Mesenchymal stem cell (in vitro differentiated cells and primary cell): ENCODE results near the gene PYGM.

Source experiments
- DNase-seq: peaks from one replicate; pipeline ENCODE4 v3.0.0-alpha.2; 2013
- H2AFZ ChIP-seq: one replicate; pipeline ENCODE4 v1.6.1; 2013; ENCODE audit warnings: low read depth, mild to moderate bottlenecking, control low read depth, inconsistent platforms, low read length, moderate library complexity
- H2AK5ac ChIP-seq: 2 replicates; pipeline ENCODE4 v1.6.1; 2013; ENCODE audit warnings: low read length, moderate library complexity, mild to moderate bottlenecking, inconsistent platforms; ENCODE audit not compliant: severe bottlenecking
- H2BK120ac ChIP-seq: one replicate; pipeline ENCODE4 v1.6.1; 2013; ENCODE audit warnings: low read depth, mild to moderate bottlenecking, inconsistent platforms, low read length, moderate library complexity
- H2BK12ac ChIP-seq, 2 experiments: one replicate each; pipeline ENCODE4 v1.6.1; 2013; ENCODE audit warnings: inconsistent platforms in 2 of 2, low read length in 2 of 2, mild to moderate bottlenecking in 2 of 2, moderate library complexity in 2 of 2, control low read depth in 1 of 2
- H2BK15ac ChIP-seq: one replicate; pipeline ENCODE4 v1.6.1; 2013; ENCODE audit warnings: mild to moderate bottlenecking, low read depth, inconsistent platforms; ENCODE audit not compliant: poor library complexity, severe bottlenecking
- H2BK5ac ChIP-seq: 2 replicates; pipeline ENCODE4 v1.6.1; 2013; ENCODE audit warnings: low read depth, mild to moderate bottlenecking, low read length, control low read depth, inconsistent platforms; ENCODE audit not compliant: poor library complexity, severe bottlenecking
- H3K14ac ChIP-seq, 2 experiments: one replicate each; pipeline ENCODE4 v1.6.1; 2013; ENCODE audit warnings: inconsistent platforms in 2 of 2, low read length in 2 of 2, control low read depth in 1 of 2, mild to moderate bottlenecking in 1 of 2, moderate library complexity in 1 of 2
- H3K18ac ChIP-seq, 2 experiments: one replicate each; pipeline ENCODE4 v1.6.1; 2013; ENCODE audit warnings: inconsistent platforms in 2 of 2, low read length in 2 of 2, control low read depth in 1 of 2, low read depth in 1 of 2, mild to moderate bottlenecking in 1 of 2
- H3K23ac ChIP-seq, 2 experiments: one replicate each; pipeline ENCODE4 v1.6.1; 2013; ENCODE audit warnings: inconsistent platforms in 2 of 2, low read length in 2 of 2, mild to moderate bottlenecking in 2 of 2, moderate library complexity in 2 of 2, control low read depth in 1 of 2
- H3K27ac ChIP-seq: 2 replicates; pipeline ENCODE4 v1.5.1; 2013; ENCODE audit warnings: mild to moderate bottlenecking, moderate library complexity, low read length, control low read depth, inconsistent platforms; ENCODE audit not compliant: poor library complexity, severe bottlenecking
- H3K27me3 ChIP-seq, 2 experiments: 2 replicates each; pipeline versions ENCODE4 v1.6.1 to v1.7.0; 2013; ENCODE audit warnings: low read length in 2 of 2, mild to moderate bottlenecking in 2 of 2, moderate library complexity in 2 of 2, control low read depth in 1 of 2, inconsistent platforms in 1 of 2; ENCODE audit not compliant: control insufficient read depth in 1 of 2, insufficient read depth in 1 of 2
- H3K36me3 ChIP-seq, 2 experiments: 2 replicates each; pipeline versions ENCODE4 v1.6.1 to v1.7.0; 2013; ENCODE audit warnings: low read length in 2 of 2, control low read depth in 1 of 2, inconsistent platforms in 1 of 2, low read depth in 1 of 2, mild to moderate bottlenecking in 1 of 2; ENCODE audit not compliant: insufficient read depth in 2 of 2, control insufficient read depth in 1 of 2
- H3K4ac ChIP-seq, 2 experiments: one replicate each; pipeline ENCODE4 v1.6.1; 2013; ENCODE audit warnings: inconsistent platforms in 2 of 2, low read length in 2 of 2, mild to moderate bottlenecking in 2 of 2, moderate library complexity in 2 of 2, control low read depth in 1 of 2, low read depth in 1 of 2
- H3K4me1 ChIP-seq: 2 replicates; pipeline ENCODE4 v1.6.1; 2013; ENCODE audit warnings: low read depth, low read length, control low read depth; ENCODE audit not compliant: control insufficient read depth, insufficient read depth
- H3K4me2 ChIP-seq: 2 replicates; pipeline ENCODE4 v1.6.1; 2013; ENCODE audit warnings: low read length, mild to moderate bottlenecking, inconsistent platforms; ENCODE audit not compliant: poor library complexity, severe bottlenecking
- H3K4me3 ChIP-seq, 2 experiments: 2 replicates each; pipeline versions ENCODE4 v1.5.1 to v1.7.0; 2013; ENCODE audit warnings: low read length in 2 of 2, mild to moderate bottlenecking in 2 of 2, control low read depth in 1 of 2, low read depth in 1 of 2; ENCODE audit not compliant: insufficient read depth in 1 of 2
- H3K79me1 ChIP-seq: replicated peaks from 2 replicates; pipeline ENCODE4 v1.6.1; 2013; ENCODE audit warnings: mild to moderate bottlenecking, control low read depth, low read length, inconsistent platforms; ENCODE audit not compliant: poor library complexity, severe bottlenecking
- H3K9ac ChIP-seq: 2 replicates; pipeline ENCODE4 v1.7.0; 2013; ENCODE audit warnings: mild to moderate bottlenecking, low read length, moderate library complexity
- H3K9me3 ChIP-seq: 2 replicates; pipeline ENCODE4 v1.7.0; 2013; ENCODE audit warnings: mild to moderate bottlenecking, low read length; ENCODE audit not compliant: control insufficient read depth
- H4K8ac ChIP-seq: one replicate; pipeline ENCODE4 v1.6.1; 2013; ENCODE audit warnings: inconsistent platforms, mild to moderate bottlenecking, low read length, moderate library complexity
- H4K91ac ChIP-seq: one replicate; pipeline ENCODE4 v1.6.1; 2013; ENCODE audit warnings: mild to moderate bottlenecking, low read length, inconsistent platforms
- WGBS: methylation state at CpG from one replicate; pipeline ENCODE4 v1.1.7; 2013; ENCODE audit warnings: mixed read lengths; 5-methylcytosine and 5-hydroxymethylcytosine counted together

Gene PYGM

GRCh38 chr11:64723907-64724862 is 35.6 kb downstream of the PYGM start:
- Histone ChIP-seq H2BK12ac (no peak overlapping the region), H2BK5ac (no peak overlapping the region), H3K18ac (no peak overlapping the region), H3K4me2 (peak overlapping the region; percentile 99), H3K23ac (no peak overlapping the region), H2BK15ac (no peak overlapping the region), H3K79me1 (no peaks in the 10 kb centered on the region), H2AK5ac (no peak overlapping the region), H4K8ac (no peak overlapping the region), H2AFZ (no peak overlapping the region), H3K4me3 (peak overlapping the region in 1 of 2 experiments; percentile 4), H3K36me3 (no peaks in the 10 kb centered on the region), H3K14ac (no peak overlapping the region), H3K27ac (no peak overlapping the region), H3K4ac (no peak overlapping the region), H3K4me1 (peaks cover 11% of the 10 kb centered on the region), H2BK120ac (no peak overlapping the region), H3K27me3 (peaks cover 69 to 72% of the 10 kb centered on the region in 2 experiments), H4K91ac (no peak overlapping the region), H3K9ac (no peak overlapping the region), H3K9me3 (no peaks in the 10 kb centered on the region)
- DNase-seq, result no peak
- WGBS, result 95% methylated on average over 4 of the region's 9 CpGs

GRCh38 chr11:64723117-64723906 is 36.5 kb downstream of the PYGM start, which contains the start of gene NRXN2:
Gene NRXN2 (minus strand): TSS chr11:64723197. CDS start chr11:64713699, 9,498 bp downstream.
- H3K27me3 ChIP-seq, result peaks cover 75 to 76% of the 10 kb centered on the region in 2 experiments
- peak within 1 kb of the TSS; percentile 52 for H4K91ac ChIP-seq
- WGBS, result 3% methylated on average over 55 of the region's 66 CpGs
- H4K8ac ChIP-seq, result peak within 1 kb of the TSS; percentile 88
- H3K27ac ChIP-seq, result no peak within 1 kb of the TSS
- H2BK12ac ChIP-seq, result no peak within 1 kb of the TSS
- H2AK5ac ChIP-seq, result no peak within 1 kb of the TSS
- peak; percentile 80 for DNase-seq
- no peaks in the 10 kb centered on the region for H3K79me1 ChIP-seq
- H3K36me3 ChIP-seq, result no peaks in the 10 kb centered on the region
- peak within 1 kb of the TSS; percentile 61 to 74 for H3K4me3 ChIP-seq
- peak within 1 kb of the TSS; percentile 74 for H3K9ac ChIP-seq
- H3K4ac ChIP-seq, result no peak within 1 kb of the TSS
- no peak within 1 kb of the TSS for H2BK120ac ChIP-seq
- no peak within 1 kb of the TSS for H2BK5ac ChIP-seq
- H3K9me3 ChIP-seq, result no peaks in the 10 kb centered on the region
- H3K23ac ChIP-seq, result peak within 1 kb of the TSS in 1 of 2 experiments; percentile 61
- peak within 1 kb of the TSS in 1 of 2 experiments; percentile 62 for H3K14ac ChIP-seq
- peak within 1 kb of the TSS; percentile 57 for H2BK15ac ChIP-seq
- H3K4me2 ChIP-seq, result peak within 1 kb of the TSS; percentile 99
- peaks cover 11% of the 10 kb centered on the region for H3K4me1 ChIP-seq
- H2AFZ ChIP-seq, result peak within 1 kb of the TSS; percentile 99
- peak within 1 kb of the TSS; percentile 76 to 77 for H3K18ac ChIP-seq

DNA sequence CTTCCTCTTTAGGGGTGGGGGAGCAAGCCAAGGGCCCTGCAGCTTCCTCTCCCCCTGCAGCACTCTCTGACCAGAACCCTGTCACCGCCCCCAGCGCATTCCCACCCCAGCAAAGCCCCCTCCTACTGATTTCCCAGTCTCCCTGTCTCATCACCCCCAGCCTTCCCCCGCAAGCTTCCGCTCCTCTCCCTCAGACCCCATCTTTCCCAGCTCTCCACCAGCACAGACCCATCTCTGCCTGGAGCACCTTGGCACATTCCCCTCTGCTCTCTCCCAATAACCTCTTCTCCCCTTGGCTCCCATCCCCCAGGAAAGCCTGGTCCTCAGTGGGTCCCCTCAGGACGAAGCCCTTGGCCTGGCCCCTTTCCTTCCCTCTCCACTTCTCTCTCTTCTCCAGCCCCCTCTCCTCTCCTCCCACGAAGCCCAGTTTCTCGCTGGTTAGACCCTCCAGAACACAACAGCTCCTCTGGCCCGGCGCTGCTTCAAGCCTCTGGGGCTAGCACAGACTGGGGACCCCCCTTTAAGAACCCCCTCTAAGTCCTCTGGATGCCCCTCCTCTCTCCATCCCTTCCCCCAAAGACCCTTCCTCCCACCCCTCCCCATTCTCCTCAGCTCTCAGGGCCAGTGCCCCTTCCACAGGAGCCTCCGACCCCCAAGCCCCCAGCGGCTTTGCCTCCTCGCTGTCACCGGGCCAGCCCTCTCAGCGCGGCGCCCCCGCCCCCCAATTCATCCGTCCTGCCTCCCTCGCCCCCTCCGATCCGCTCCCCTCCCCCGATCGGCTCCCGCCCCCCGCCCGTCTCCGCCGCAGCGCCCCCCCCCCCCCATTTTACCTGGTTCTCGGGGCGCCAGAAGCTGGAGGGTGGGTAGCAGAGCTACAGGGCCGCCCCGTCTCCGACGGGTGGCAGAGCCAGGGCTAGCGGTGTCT is 37.4 kb downstream of the PYGM start:
- Histone ChIP-seq H3K27me3 (peaks cover 77 to 79% of the 10 kb centered on the region in 2 experiments), H3K9me3 (no peaks in the 10 kb centered on the region), H2BK15ac (no peak overlapping the region), H3K79me1 (no peaks in the 10 kb centered on the region), H3K36me3 (no peaks in the 10 kb centered on the region), H3K23ac (no peak overlapping the region), H3K9ac (no peak overlapping the region), H2BK5ac (no peak overlapping the region), H2AK5ac (no peak overlapping the region), H2BK120ac (no peak overlapping the region), H3K4me2 (no peak overlapping the region), H3K4me3 (no peak overlapping the region), H3K18ac (no peak overlapping the region), H3K4ac (no peak overlapping the region), H3K14ac (no peak overlapping the region), H4K91ac (no peak overlapping the region), H3K4me1 (peaks cover 11% of the 10 kb centered on the region), H2AFZ (no peak overlapping the region), H2BK12ac (no peak overlapping the region), H4K8ac (no peak overlapping the region), H3K27ac (no peak overlapping the region)
- 44% methylated on average over 18 of the region's 36 CpGs for WGBS
- DNase-seq, result no peak
